OCI-LY1 (cell line): ENCODE measurements around the gene FADS6.

Source experiments
- CTCF ChIP-seq: fragments of 200-600 bp; sonication (generic), shearing (Covaris generic); IDR thresholded peaks from 2 replicates; pipeline ENCODE4 v1.5.1; 2017; ENCODE audit warnings: mild to moderate bottlenecking, antibody characterized with exemption, low read length, moderate library complexity, mixed read lengths
- EZH2 ChIP-seq: fragments of 200-600 bp; sonication (generic), shearing (Covaris generic); IDR thresholded peaks from 2 replicates; pipeline ENCODE4 v1.8.0; 2017; ENCODE audit warnings: borderline replicate concordance, mixed run types, mild to moderate bottlenecking, antibody characterized with exemption, low read length, moderate library complexity, mixed read lengths

- TF ChIP-seq CTCF (no peak), EZH2 (no peak)
Measured at GRCh38 chr17:74860229-74860871, 33.1 kb downstream of the FADS6 start.
